ENCODE measurements around the gene VRK1.

Gene VRK1

GRCh38 chr14:96888158-96888557 is 91.0 kb downstream of the VRK1 start:
- no peak for DNase-seq (ENCODE audit: low read depth)

GRCh38 chr14:96888593-96888992 is 91.4 kb downstream of the VRK1 start:
- DNase-seq (ENCODE audit: low read depth), result no peak

DNA sequence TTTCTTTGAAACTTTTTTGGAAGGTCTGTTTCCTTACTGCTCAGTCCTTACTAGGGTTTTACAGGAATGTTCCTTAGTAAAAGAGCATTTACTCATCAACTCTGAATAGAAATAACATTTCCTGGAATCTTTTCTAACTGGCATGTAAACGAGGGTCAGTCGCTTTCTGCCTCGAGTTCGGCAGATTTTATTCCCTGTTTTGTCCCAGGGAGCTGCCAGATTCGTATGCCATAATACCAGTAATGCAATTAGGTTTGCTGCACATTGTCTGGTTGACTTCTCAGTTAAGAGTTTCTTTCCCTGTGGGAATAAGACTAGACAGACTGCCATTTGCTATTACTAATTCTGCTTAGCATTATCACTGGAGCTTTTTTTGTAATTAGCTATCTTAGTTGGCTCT is 91.9 kb downstream of the VRK1 start:
- DNase-seq (ENCODE audit: low read depth), result no peak

DNA sequence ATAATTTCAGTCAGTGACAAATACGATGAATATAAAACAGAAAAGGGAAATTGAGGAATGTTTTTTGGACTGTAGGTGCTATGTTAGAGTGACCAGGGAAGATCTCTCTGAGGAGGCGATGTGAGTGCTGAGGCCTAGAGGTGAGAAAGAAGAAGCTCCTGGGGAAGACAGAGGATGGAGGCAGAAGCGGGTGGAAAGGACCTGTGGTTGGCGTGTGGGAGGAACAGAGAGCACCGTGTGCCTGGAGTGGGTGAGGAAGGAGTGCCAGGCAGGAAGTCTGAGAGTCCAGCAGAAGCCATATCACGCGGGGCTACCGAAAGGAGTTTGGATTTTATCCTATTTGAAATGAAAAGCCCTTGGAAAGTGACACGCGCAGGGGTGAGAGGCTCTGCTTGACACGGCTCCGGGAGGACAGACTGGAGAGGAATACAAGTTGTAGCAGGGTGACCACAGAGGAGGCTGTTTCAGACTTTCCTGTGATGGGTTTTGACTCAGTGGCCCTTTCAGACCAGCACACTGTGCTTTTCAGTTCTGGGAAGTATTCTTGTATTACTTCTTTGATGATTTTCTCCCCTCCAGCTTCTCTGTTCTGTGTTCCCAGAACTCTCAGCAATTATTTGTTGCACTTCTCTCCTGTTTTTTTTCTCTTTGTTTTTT is 96.9 kb downstream of the VRK1 start:
- no peak for DNase-seq (ENCODE audit: low read depth)

GRCh38 chr14:96894966-96895365 is 97.8 kb downstream of the VRK1 start:
- no peak for DNase-seq (ENCODE audit: low read depth)

DNA sequence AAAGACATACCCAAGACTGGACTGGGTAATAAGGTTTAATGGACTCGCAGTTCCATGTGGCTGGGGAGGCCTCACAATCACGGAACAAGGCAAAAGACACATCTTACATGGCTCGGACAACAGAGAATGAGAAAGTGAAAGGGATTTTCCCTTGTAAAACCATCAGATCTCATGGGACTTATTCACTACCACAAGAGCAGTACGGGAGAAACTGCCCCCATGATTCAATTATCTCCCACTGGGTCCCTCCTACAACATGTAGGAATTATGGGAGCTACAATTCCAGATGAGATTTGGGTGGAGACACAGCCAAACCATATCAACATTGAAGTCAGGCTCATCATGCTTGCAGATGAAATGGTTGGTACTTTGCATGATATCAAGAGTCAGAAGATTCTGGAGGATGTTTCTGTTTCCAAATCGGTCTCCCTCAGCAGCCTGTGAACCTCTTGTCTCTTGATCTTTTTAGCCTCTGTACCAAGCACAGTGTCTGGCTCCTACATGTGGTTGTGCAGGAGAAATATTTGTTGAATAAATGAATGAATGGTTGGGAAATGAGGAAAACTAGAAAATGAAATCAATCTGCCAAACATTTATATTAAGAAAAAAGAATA is 98.6 kb downstream of the VRK1 start:
- DNase-seq (ENCODE audit: low read depth), result no peak

DNA sequence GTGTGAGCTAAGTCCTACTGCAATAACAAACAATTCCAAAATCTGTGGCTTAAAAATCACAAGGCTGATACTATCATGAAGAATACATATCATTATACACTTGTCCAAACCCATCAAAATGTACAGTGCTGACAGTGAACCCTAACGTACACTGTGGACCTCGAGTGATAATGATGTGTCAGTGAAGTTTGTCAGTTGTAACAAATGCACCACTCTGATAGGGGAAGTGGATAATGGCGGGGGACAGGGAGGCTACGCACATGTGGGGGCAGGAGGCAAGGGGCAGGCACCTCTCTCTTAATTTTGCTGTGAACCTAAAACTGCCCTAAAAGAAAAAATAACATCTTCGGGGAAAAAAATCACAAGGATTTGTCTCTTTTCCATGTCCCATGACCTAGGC is 100.0 kb downstream of the VRK1 start:
- no peak for DNase-seq (ENCODE audit: low read depth)

- no peak for DNase-seq (ENCODE audit: low read depth)
Observed at GRCh38 chr14:96901227-96901626, 104.0 kb downstream of the VRK1 start.

- DNase-seq (ENCODE audit: low read depth), result no peak
Observed at GRCh38 chr14:96902004-96902403, 104.8 kb downstream of the VRK1 start.

- no peak for DNase-seq (ENCODE audit: low read depth)
Observed at GRCh38 chr14:96903444-96904023, 106.4 kb downstream of the VRK1 start.

GRCh38 chr14:96904201-96904600 is 107.0 kb downstream of the VRK1 start:
- DNase-seq (ENCODE audit: low read depth), result no peak

DNA sequence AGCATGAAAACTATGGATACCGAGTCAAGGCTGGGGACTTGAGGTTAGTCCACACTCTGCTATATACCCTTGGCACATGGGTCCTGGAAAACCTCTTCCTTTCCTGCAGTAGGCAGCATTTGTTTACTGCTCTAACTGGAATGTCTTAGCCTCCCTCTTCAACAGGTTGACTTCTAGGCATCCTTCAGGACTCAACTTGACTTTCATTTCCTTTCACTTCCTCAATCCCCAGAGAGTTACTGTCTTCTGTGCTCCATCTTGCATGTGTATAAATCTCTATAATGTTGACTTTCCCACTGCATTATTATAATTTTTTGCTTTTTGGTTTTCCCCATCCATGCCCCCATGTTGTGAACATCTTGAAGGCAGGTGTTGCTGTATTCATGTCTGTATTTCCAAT is 107.9 kb downstream of the VRK1 start:
- no peak for DNase-seq (ENCODE audit: low read depth)

DNA sequence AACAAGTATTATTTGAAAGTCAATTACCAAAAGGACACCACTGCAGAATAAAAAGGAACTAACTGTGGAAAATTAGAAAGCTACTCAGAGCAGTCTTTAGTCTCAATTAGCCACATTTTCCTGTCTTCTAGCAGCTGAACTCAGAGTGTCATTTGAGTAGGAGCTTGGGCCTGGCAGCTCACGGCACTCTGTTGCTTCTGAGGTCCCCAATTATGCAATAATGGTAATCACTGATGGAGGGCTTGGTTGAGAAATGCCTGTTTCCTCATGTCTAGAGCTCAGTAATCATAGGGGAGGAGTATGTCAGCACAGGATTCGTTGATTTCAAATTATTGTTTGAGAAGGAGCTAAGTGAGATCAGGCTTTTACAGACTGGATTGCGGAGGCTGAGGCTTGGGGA is 108.6 kb downstream of the VRK1 start:
- no peak for DNase-seq (ENCODE audit: low read depth)

- no peak for DNase-seq (ENCODE audit: low read depth)
Observed at GRCh38 chr14:96906434-96906833, 109.3 kb downstream of the VRK1 start.

GRCh38 chr14:96909841-96910364 is 112.7 kb downstream of the VRK1 start:
- DNase-seq (ENCODE audit: low read depth), result no peak

DNA sequence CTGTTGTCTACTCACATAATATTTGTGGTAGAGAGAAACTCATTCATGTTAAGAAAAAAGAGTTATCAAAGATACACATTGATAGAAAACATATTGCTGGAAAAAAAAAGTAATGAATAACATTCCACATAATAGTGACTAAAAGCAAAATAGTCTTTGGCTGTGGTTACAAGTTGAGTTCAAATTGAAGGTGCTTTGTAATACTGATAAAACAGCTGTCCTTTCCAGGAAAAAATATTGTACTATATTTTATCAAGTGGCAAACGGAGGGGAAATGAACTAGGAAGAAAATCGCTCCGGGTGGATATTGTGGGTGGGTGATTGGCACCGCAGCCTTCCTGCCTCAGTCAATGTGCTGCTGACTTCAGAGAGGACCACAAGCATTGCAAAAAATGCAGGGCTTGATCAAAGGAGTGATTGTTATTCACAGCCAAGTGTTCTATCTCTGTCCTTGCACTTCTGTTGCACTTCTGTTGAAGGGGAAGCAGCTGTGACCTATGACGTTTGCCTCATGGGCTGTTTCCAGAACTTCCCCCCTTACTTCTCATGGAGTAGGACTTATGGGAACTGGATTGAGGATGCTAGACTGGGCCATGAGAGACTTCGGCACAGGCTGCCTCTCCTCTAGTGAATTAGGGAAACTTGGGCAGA is 114.4 kb downstream of the VRK1 start:
- DNase-seq (ENCODE audit: low read depth), result no peak

GRCh38 chr14:96914571-96915128 is 117.5 kb downstream of the VRK1 start:
- DNase-seq (ENCODE audit: low read depth), result no peak

- no peak for DNase-seq (ENCODE audit: low read depth)
Observed at GRCh38 chr14:96915478-96915877, 118.3 kb downstream of the VRK1 start.

- no peak for DNase-seq (ENCODE audit: low read depth)
Observed at GRCh38 chr14:96916751-96917150, 119.6 kb downstream of the VRK1 start.

DNA sequence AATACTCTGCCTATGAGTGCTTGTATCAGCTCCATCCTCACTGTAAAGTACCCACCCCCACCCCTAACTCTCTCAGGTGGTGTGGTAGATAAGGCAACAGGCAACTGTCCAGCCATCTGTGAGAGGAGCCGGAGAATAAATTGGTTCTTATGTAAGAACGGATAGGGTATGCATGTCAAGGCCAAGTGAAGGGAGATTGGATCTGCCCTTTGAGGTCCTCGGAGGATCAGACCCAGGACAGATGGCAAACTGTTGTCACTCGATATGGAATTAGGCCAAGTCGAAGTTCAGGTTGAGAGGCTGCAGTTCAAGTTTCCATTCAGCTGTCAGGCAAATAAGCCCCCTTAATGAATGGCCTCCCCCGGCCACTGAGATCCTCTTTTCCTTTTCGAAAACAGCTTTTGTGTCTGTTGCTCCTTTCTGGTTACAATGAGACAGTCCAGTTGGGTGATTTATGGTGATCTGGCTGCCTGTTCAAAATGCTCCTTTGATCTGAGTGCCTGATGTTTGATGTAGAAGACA is 120.3 kb downstream of the VRK1 start:
- DNase-seq (ENCODE audit: low read depth), result no peak

GRCh38 chr14:96920023-96920422 is 122.8 kb downstream of the VRK1 start:
- DNase-seq (ENCODE audit: low read depth), result no peak

GRCh38 chr14:96920820-96921219 is 123.6 kb downstream of the VRK1 start:
- DNase-seq (ENCODE audit: low read depth), result no peak

Data from stimulated activated CD8-positive, alpha-beta memory T cell treated with anti-CD3 and anti-CD28 coated beads, Interleukin-7, amount 100 ng/mL, for 24 hours (primary cell).